Left kidney (tissue), 2 donors: Measurements from ENCODE around the gene RBM26. TPM values are rescaled to one million over a fixed set of nuclear protein-coding genes. Genes with fewer than 3 reads are reported as not detected.
"Not testable (repeated sequence)": the region's sequence is repeated elsewhere in the genome, so short reads cannot be mapped to it uniquely, and the experiment has no call there.

Source experiments
- DNase-seq: peaks from one replicate; pipeline ENCODE4 v3.0.0-alpha.2; 2013
- polyA plus RNA-seq: library from polyadenylated mRNA; unstranded; fragments of 120-200 nt; gene quantifications from one replicate; pipeline ENCODE4 v1.2.1, GENCODE V29; 2013; ENCODE audit not compliant: insufficient read length

The RBM26 gene
- polyA plus RNA-seq, 1 donor, result 104 TPM

GRCh38 chr13:79386125-79386826, 19.8 kb downstream of the RBM26 start:
- DNase-seq, result no peak

- no peak for DNase-seq
Observed at GRCh38 chr13:79385694-79386093, 20.4 kb downstream of the RBM26 start.

- no peak for DNase-seq
Observed at GRCh38 chr13:79384022-79384610, 21.9 kb downstream of the RBM26 start.

- DNase-seq, result no peak
Observed at GRCh38 chr13:79382545-79383275, 23.3 kb downstream of the RBM26 start.

GRCh38 chr13:79380997-79381396, 25.1 kb downstream of the RBM26 start:
- no peak for DNase-seq

- no peak for DNase-seq
Observed at GRCh38 chr13:79379274-79379673, 26.8 kb downstream of the RBM26 start.

GRCh38 chr13:79376843-79377242, 29.2 kb downstream of the RBM26 start:
- DNase-seq, result no peak

GRCh38 chr13:79374578-79374977, 31.5 kb downstream of the RBM26 start:
- DNase-seq, result no peak

- no peak for DNase-seq
Observed at GRCh38 chr13:79373916-79374315, 32.1 kb downstream of the RBM26 start.

GRCh38 chr13:79369226-79369625, 36.8 kb downstream of the RBM26 start:
- no peak for DNase-seq

- DNase-seq, result no peak
Observed at GRCh38 chr13:79365981-79366380, 40.1 kb downstream of the RBM26 start.

GRCh38 chr13:79361299-79361698, 44.8 kb downstream of the RBM26 start:
- DNase-seq, result no peak

GRCh38 chr13:79360095-79360494, 46.0 kb downstream of the RBM26 start:
- no peak for DNase-seq

- DNase-seq, result no peak
Observed at GRCh38 chr13:79359064-79359463, 47.0 kb downstream of the RBM26 start.

GRCh38 chr13:79354285-79354684, 51.8 kb downstream of the RBM26 start:
- DNase-seq, result no peak

GRCh38 chr13:79353693-79354092, 52.4 kb downstream of the RBM26 start:
- DNase-seq, result no peak

GRCh38 chr13:79352107-79352506, 53.9 kb downstream of the RBM26 start:
- DNase-seq, result no peak

- DNase-seq, result not testable (repeated sequence)
Observed at GRCh38 chr13:79349608-79350007, 56.4 kb downstream of the RBM26 start.

- DNase-seq, result no peak
Observed at GRCh38 chr13:79349011-79349410, 57.0 kb downstream of the RBM26 start.

GRCh38 chr13:79346300-79346914, 59.6 kb downstream of the RBM26 start:
- no peak for DNase-seq

- DNase-seq, result no peak
Observed at GRCh38 chr13:79341202-79341601, 64.9 kb downstream of the RBM26 start.

- DNase-seq, result no peak
Observed at GRCh38 chr13:79340490-79340889, 65.6 kb downstream of the RBM26 start.

- no peak for DNase-seq
Observed at GRCh38 chr13:79338343-79338742, 67.7 kb downstream of the RBM26 start.
